Epidermal melanocyte (primary cell): Measurements from ENCODE around the gene ALDH16A1.
A peak's percentile ranks its signal among the peaks of the same experiment; 100 is the strongest.

Experiments
- DNase-seq: peaks from one replicate; pipeline ENCODE4 v3.0.0; 2011; ENCODE audit warnings: low spot score; ENCODE audit not compliant: insufficient read length

The ALDH16A1 gene

GRCh38 chr19:49453013-49453756 is at the start of gene ALDH16A1:
TSS of gene ALDH16A1 (plus strand) at chr19:49453225. CDS start at chr19:49453332, 107 bp downstream.
- peak; percentile 93 for DNase-seq

GRCh38 chr19:49403404-49404187 is 49.4 kb upstream of the ALDH16A1 start:
- no peak for DNase-seq

GRCh38 chr19:49407079-49407478 is 45.9 kb upstream of the ALDH16A1 start:
- no peak for DNase-seq

GRCh38 chr19:49407482-49408015 is 45.5 kb upstream of the ALDH16A1 start:
- no peak for DNase-seq

DNA sequence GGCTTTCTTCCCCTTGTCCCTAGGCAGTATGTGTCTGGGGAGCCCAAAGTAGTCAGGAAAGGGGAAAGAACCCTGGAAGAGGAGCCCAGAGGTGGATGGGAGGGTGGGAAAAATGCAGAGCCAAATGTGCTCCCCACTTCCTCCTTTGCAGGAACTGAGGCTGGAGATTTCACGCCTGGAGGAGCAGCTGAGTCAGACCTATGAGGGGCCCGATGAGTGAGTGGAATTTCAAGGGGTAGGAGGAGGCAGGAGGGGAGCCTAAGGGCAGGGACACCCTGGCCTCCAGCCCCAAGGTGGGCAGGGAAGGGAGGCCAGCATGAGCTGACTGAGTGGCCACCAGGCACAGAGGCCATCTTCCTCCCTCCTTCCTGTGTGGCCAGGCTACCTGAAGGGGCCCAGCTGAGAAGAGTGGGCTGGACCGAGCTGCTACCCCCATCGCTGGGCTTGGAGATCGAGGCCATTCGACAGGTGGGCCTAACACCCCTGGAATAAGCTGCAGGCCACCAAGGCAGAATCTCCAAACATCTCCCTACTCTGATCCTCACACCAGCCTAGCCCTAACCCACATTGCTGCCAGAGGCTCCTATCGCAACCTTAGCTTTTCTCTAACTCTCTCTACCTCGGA is 44.1 kb upstream of the ALDH16A1 start:
- DNase-seq: peak; percentile 9

GRCh38 chr19:49409441-49410029 is 43.5 kb upstream of the ALDH16A1 start:
- DNase-seq: peak; percentile 0

DNA sequence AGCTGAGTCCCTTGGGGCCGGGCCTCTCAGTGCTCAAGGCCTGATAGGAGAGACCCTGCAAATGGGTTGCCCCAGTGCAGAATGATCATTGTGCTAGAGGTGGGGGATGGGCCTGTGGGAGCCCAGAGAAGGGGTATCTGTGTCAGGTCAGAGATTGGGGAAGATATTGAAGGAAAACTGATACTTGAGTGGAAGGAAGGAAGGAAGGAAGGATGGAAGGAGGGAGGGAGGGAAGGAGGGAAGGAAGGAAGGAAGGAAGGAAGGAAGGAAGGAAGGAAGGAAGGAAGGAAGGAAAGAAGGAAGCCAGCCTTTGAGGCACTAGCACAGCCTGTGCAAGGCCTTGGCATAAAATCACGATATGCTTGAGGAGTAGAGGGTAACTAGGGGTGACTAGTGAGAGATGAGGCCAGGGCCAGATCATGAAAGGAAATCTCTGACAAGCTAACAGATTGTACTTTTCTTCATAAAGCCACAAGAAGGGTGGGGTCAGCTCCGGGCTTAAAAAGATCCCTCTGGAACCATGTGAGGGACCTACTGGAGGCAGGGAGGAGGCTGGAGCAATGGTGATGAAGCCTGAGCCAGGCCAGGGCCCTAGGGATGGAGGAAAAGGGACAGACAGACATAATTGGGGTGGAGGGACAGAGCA is 41.2 kb upstream of the ALDH16A1 start:
- no peak for DNase-seq

GRCh38 chr19:49413348-49413747 is 39.7 kb upstream of the ALDH16A1 start:
- no peak for DNase-seq

DNA sequence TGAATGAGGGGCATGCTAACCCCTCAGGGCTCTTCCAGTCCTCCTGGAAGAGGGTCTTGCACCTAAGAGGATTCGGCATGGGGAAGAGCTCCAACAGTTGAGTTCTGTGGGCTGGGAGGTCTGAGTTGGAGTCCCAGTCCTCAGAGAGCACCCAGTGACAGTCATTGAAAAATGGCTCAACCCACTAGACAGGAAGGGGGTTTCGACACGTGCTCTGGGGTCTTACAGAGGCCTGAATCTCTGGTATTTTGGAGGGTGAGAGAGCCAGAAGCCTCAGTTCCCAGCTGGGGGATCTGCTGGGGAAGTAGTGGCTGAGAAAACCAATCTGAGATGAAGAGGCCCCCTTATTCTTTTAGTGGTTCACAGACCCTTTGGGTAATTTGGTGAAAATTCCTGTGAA is 38.8 kb upstream of the ALDH16A1 start:
- no peak for DNase-seq

DNA sequence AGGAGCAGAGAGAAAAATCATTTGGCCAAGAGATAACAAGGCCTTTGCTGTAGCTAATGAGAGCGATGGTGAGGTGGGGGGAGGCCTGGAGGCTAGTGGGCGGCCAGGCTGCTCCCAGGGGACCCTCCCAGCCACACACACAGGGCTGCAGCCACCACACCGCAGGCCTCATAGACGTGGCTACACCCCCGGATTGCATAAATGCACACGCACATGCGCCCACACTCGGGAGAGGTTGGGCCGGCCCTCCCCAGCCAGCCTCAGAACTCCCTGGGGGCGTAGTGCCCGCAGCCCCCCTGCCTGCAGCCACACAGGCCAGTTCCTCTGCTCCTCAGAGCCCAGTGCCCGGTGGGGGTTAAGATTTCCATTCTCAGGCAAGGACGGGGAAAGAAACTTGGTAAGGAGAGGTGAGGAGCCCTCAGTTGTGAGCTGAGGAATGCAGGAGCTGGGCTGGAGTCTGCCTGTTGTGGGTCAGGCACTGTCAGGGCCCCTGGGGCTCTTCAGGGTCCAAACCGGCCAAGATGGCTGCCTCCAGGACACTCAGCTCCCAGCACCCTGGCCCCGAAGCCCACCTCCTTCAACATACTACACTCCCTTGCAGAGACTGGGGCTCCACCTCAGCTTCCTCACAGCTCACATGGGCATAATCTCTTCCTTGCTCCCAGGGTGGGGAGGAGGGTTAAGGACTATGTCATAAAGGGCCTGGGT is 37.8 kb upstream of the ALDH16A1 start:
- DNase-seq: no peak

DNA sequence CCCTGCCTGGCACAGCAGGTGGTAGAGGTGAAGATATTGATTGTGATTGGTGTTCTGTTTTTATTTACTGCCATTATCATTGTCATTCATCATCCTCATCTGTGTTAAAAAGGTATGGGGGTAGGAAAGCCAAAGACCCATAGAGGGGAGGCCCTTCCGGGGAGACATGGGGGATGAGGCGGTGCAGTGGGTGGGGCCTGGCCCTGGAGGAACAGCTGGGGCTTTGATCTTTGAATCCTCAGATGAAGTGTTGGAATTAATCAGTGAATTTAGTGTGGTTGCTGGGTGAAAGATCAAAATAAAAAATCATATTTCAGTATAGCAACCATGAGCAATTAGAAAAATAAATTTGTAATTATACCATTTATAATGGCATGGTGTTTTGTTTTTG is 37.2 kb upstream of the ALDH16A1 start:
- DNase-seq: no peak

GRCh38 chr19:49417088-49417487 is 35.9 kb upstream of the ALDH16A1 start:
- no peak for DNase-seq

DNA sequence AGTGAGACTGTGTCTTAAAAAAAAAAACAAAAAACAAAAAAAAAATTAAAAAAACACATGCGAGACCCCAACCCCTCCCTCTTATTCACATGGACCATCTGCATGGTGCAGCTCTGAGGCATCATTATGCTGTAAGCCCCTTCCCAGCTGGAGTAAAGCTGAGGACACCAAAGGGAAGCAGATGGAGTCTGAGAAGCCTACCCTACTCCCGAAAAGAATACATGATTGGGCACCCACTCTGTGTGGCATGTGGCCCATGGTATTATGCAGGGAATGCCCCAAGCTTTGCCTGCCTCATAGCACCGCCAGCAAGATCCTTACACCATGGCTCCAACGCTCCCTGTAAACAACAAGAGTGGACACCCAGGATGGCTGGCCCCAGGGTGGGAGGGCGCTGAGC is 34.5 kb upstream of the ALDH16A1 start:
- no peak for DNase-seq

DNA sequence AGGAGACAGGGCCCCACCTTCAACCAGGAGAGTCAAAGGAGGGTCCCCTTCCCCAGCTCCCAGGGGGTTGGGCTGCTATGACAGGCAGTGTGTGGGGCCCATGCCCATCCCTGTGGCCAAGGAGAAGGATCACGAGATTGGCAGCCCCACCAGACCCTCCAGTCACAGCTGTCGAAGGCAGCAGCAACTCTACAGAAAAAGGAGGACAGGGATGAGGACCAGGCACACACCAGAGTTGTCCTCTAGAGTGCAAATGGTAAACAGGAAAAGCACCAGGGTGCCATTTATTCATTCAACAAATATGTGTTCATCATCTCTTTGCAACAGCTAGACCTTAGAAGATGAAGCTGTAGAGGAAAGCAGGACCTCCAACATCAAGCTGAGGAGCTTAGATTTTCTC is 33.9 kb upstream of the ALDH16A1 start:
- DNase-seq: no peak

GRCh38 chr19:49420227-49420626 is 32.8 kb upstream of the ALDH16A1 start:
- DNase-seq: no peak

- DNase-seq: peak; percentile 87
These were observed 31.8 kb upstream of the ALDH16A1 start for GRCh38 chr19:49421039-49421877.

- DNase-seq: no peak
These were observed 31.2 kb upstream of the ALDH16A1 start for GRCh38 chr19:49421878-49422202.

DNA sequence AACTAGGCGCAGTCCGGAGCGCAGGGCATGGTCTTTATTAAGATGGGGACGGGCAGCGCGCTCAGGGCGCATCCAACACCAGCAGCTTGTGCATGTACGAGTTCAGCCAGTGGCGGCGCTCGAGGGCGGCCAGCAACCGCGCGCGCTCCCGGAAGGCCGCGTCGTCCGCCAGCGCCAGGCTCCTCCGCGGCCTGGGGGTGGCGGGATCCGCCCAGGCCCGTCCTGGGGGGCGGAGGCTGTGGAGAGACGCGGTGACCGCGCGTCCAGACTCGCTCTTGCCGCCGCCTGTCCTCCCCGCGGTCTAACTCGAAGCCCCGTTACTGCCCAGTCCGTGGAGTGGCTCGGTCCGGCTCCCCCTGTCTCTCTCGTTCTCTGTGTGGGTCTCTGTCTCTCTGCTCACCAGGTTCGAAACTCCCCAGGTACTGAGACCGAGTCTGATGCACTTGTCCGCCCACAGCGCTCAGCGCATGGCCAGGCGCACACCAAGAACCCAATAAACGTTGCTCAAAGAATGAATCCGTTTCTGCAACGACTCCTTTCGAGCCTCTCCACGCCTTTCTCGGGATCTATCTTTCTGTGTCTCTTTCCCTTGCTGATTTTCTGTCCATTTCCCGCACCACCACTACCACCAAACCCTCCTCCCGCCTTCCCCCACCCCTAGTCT is 30.5 kb upstream of the ALDH16A1 start:
- DNase-seq: peak; percentile 13
